Amniotic epithelial cell (primary cell): ENCODE data around the gene PDZD2.

ENCODE experiments used
- DNase-seq: peaks from one replicate; pipeline ENCODE4 v3.0.0-alpha.2; 2010; ENCODE audit warnings: low read depth

Gene PDZD2

DNA sequence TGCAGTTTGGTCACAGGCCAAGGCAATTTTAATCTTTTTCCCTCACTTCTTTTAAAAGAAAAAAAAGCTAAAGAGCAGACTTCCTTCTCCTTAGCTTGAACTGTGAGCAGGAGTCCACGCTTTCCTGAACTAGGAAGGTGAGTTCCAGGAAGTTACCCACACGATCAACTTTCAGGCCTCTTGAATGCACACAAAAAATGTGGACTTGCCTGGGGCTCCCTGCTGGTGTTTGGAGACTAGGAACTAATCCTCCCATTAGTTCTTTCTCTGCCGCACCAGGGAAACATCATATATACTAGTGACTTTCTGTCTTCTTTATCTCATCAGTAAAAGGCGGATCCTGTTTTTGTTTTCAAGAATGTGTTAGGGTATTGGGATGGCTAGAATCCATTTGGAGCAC lies 295.2 kb downstream of the PDZD2 start:
- no peak for DNase-seq

DNA sequence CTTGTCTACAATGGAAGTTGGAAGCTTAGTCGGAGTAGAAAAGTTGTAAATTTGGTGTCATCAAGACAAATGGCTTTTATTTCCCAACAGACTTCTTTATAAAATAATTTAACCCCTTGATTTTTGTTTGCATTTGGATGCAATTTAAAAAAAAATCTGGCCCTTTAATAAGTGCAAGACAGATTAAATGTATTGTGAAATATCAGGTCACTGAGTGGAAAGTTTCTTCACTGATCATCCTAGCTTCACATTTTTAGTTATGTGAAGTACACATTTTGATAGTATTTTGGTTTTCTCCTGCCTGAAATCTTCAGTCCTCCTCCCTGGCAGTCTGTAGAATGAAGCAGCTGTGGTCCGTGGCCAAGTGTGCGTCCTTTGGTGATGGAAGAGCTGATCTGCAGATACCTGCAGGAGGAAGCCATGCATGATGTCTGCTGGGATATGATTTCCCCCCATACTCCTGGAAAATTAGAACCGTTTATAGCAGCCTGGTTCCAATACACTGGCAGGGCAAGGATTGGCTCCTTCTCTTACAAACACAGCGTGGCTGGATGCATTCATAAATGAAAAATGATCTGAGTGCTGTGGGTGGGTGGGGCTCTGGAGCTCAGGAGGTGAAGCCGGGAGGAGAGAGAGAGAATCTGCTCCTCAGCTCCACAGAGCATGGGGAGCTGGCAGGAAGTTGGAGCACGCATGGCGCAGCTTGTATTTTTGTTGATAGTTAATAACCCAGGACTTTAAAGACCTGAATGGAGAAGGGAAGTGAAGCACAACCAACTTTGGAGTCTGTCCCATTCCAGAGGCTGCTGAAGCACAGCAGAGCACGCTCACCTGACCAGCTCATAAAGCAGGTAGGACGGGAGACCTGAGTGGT lies 296.8 kb downstream of the PDZD2 start:
- peak; percentile 42 for DNase-seq

DNA sequence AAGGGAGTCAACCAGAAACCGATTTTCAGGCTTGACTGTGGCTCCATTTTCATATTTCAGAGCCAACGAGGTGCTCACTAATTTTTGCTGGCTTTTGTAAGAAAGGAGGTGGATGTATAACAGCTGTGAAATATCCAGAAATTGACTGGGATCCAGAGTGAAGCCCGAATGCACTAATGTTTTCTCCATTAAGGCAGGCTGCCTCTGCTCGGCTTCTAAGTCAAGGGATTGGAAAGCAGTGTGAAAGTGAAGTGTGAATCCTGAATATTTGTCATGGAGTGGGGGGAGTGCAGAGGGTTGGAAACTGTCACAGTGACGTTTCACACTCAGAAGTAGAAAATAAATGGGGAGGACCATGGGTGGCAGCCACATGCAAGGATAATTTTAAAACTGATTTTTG lies 297.8 kb downstream of the PDZD2 start:
- DNase-seq, result no peak

DNA sequence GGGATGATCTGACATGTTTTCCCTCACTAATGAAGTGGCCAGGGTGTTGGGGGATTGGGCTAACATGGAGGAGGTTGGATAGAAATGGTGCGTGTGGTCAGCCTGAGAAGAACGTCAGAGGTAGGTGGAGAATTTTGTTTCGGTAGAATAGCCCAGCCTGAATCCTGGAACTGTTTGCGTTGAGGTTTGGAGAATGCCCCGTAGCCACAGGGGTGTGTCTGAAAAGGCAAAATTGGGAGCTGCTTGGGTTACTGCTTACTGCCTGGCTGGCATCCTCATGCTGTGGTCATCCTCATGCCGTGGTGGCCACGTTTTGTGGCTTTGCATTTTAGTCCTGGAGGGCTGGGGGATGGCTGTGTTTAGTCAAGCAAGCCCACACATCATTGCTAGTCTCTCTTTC lies 298.3 kb downstream of the PDZD2 start:
- DNase-seq, result no peak

DNA sequence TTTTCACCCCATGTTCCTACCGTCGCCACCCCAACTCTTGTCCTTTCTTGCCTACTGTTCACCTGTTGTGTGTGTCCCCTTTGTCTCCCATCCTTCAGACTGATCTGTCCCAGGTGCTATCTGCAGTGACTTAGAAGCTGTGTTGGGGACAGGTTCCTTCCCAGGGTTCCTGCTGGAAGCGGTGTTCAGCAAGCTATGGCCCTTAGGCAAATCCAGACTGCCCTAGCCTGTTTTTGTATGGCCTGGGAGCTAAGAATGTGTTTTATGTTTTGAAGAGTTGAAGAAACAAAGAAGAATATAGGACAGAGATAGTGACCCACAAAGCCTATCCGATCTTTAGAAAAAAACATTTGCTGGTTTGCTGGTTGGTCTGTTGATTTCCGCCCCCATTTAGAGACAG lies 298.8 kb downstream of the PDZD2 start:
- no peak for DNase-seq

DNA sequence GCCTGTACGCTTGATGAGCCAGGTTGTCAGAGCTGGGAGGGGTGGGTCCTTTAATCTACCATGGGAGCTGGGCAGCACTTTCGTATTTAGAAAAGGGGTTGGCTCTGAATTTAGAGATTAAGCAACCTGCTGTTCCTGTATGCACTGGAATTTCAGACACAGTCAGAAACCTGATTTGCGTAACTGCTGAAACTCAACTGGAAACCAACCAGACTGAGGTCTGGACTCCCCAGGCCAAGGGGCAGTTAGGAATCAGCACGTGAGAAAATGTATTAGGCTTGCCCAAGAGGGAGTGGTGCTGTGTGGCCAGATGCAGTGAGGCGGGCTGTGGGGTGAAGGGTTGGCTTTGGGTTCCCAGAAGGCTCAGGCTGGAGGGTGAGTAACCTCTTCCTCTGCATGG lies 300.2 kb downstream of the PDZD2 start:
- DNase-seq, result peak; percentile 77

DNA sequence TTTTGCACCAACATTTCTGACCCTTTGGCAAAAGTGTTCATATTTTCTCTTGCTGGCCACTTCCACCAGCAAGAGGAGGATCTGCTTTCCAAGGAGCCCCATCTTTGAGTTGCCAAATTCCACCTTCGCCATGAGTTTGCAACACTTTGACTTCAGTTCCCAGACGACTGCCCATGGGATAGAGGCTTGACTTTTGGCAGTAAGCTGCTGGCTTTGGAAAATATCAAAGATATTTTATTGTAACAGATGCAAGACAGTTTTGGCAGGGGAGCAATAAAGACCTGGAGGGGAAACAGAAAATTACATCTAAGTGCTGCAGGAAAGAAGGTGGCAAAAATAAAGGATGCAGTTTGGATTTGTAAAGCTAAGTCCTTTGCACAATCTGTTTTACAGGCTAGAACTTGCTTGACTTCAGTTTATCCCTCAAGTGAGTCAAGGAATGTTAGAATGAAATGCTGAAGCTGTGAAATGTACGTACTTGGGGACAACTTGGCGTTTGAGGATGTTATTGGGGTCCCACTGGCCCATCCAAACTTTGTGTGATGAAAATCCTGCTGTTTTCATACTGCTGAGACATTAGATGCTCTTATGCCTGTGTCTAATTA lies 302.3 kb downstream of the PDZD2 start:
- DNase-seq, result no peak

DNA sequence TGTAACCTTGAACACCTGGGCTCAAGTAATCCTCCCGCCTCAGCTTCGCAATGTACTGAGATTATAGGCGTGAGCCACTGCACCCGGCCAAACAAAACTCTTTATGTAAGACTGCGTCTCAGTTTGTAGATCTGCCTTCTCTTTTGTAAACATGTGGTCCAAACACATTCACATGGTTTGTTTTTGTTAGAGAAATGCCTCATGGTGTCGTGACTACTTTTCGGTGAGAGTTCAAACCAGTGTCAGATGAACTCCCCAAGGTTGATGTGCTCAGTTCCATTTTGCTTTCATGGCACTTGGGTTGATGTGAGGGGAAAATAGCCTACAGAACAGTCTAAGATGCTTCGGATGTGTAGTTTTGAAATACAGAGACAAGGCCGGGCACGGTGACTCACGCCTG lies 303.6 kb downstream of the PDZD2 start:
- no peak for DNase-seq

DNA sequence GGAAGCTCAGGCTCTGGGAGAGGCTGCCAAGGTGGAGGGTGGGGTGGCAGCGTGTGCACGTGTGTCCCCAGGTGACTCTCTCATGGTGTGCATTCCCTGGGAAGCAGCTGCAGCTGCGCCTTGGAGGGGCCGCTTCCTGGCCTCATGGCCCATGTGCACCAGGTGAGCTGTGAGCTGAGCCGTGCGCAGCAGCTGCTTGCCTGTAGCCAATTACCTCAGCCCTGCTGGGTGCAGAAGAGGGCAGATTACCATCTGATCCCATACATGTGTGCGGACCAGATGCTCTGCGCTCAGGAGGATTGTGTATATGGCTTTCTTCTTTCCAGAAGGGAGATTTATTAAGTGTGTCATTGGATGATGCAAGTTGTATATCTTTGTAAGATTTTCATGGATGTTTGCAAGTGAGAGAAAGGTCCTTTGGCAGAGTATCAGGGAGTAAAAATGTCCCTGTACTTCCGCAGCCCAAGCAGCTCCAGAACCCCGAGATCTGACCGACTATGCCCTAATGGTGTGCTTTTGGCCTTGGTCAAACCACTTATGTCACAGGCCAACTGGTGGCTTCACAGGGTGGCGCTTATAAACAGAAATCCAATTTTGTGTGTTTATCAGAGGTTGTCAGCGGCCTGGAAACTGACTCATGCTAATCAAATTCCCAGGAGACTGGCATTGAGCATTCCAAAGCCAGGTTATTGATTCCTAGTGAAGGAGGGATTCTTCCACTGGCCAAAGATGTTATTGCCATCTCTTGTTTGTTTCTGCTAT lies 305.9 kb downstream of the PDZD2 start:
- DNase-seq, result peak; percentile 24

DNA sequence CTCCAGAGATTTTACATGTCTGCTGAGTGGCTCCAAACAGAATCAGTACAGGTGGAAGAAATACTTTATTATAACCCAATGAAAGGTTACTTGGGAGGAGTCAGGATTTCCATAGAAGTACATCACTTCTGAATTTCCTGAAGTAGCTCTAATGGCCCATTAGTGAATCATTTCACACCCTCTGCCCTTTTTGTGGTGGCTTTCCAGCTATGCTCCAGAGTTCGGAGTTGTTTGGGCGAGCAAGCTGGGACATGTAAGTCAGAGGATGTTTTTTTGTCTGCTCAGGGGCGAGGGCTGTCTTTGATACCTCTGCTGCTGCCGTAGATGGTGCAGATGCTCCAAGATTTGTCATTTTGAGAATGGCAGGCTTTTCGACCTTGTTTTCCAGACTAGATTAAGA lies 309.1 kb downstream of the PDZD2 start:
- DNase-seq, result no peak

DNA sequence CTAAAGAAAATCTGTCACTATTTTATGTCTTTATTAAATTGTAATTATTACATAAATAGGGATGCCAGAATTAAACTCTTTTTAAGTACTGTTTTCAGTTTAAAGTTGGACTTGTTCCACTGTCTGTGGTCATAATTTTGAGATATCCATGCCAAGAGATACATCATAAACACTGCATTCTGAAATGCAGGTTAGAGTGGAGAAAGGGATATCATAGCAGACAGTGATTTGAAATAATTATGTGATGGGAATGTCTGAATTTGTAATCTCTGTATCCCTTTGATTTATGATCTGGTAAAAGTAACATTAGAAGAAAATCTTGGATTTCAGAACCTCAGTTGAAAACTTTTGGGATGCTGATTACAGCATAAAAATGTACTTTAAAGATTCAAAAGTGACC lies 313.1 kb downstream of the PDZD2 start:
- peak; percentile 33 for DNase-seq

DNA sequence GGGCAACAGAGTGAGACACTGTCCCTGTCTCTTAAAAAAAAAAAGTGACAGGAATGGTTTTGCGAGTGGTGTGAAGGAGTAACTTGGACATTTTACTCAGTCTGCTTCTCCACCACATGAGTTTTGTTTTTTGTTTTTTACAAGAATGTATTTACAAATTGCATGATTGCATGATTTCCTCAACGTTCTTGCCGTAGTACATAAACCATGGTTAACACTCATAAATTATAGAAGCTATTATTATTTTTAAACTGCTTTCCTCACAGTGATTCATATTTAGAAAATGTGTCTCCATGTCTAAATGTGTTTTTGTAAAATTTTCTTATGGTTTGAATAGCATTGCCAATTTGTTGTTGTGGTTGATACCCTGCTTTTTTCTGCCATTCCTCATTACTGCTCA lies 315.2 kb downstream of the PDZD2 start:
- DNase-seq, result peak; percentile 62

DNA sequence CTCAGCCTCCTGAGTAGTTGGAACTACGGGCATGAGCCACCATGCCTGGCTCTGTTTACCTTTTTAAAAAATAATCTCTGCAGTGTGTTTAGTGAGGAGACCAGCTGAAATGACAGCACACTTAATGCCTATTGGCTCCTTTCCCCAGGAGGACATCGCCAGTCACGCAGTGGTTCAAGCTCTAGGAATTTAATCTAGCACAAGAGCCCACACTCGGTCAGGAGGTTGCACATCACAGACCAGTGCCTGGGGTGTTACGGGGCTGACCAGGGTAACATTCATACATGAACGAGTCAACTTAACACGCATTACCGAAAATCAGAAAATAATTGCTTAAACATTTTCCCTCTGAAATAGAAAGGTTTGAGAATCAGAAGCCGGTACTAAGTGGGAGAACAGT lies 318.2 kb downstream of the PDZD2 start:
- DNase-seq, result peak; percentile 30

DNA sequence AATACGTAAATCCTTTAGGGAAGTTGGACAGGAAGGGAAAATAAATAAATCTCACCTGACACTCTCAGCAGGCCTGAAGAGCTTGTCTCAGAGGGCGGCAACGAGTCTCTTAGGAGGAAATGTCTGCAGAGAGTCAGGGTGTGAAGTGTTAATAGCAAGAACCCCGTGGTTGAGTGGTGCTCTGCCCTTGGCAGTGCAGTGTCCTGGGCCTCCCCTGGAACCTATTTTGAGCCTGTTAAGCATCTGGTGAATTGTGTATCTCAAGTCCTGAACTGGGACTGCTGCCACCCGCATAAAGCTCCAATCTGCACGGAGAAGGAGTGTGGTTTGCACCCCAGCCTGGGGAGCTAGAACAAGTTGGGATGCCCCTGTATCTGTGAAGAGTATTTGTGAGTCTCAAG lies 323.4 kb downstream of the PDZD2 start:
- DNase-seq, result no peak

DNA sequence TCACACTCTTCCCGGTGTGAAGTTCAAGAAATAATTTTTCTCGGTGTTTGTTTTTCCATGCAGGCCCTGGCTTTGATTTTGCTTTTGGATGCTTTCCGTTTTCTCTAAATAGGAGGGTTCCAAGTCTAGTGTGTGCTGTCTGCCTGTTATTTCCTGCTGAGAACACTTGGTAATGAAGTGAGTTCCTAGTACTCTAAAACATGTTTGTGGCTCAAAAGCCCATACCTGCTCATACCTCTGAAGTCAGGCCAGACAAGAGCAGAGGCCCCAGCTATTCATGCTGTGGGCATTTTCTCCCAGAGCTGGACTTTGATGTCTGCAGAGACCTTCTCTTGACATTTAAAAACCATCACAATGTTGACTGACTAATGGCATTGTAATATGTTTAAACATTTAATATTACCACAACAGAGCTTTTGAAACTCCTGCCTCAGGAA lies 324.0 kb downstream of the PDZD2 start:
- DNase-seq, result no peak

DNA sequence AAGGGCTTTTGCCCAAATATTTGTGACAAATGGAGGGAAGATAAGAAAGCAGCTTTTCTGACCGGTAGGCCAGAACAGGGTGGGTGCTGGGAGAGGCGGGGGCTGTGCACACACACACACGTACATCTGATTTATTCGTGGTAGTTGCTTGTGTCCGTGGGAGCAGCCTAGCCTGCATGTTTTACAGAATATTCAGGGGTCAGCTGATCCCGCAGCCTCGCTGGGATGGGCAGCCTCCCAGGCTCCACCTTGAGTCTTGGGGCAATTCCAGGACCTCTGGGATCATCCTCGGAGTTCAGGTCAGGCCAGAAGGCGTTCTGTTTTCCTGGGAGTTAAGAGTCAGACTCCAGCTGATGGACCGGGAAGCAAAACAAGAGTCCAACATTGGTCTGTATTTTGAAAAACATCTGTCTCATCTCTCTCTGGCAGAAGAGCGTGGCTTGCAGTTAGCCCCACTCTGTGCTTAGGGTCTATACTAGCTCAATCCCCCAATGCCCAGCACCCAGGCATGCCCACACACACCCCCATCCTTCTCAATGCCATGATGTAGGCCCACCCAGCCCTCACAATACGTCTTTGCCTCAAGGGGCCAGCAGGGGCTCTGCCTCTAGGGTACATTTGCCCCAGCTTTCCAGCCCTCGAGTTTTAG lies 324.6 kb downstream of the PDZD2 start:
- peak; percentile 94 for DNase-seq

DNA sequence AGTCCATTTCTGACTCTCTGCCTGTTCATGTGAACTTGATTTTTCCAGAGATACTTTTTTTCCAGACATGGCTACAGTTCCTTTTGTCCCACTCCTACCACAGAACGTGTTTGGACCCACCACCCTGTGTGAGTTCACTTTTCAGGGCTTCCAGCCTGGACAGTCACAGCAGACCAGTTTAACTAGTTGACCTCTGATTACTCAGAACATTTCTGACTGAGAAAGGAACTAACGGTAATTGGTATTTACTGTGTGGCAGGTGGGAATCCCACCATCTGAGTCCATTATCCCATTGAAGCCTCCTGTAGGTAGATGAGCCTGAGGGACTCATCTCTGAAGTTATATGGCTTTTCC lies 325.1 kb downstream of the PDZD2 start:
- DNase-seq, result no peak

DNA sequence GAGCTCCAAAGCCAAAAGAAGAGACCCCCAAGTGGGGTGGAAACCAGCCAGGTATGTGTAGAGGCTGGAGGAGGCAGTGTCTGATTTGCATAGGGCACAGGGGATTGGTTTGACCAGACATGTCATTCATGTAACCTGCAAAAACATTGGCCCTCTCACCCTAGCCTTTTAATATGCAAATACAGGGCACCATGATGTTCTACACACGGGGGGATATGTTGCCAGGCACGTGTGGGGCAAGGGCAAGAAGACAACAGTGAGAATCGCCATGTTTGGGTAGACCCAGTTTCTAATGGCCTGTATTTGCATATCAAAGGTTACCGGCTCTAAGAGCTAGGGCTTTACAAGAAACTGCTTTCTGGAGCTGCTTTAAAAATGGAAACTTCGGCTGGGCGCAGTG lies 326.3 kb downstream of the PDZD2 start:
- no peak for DNase-seq

DNA sequence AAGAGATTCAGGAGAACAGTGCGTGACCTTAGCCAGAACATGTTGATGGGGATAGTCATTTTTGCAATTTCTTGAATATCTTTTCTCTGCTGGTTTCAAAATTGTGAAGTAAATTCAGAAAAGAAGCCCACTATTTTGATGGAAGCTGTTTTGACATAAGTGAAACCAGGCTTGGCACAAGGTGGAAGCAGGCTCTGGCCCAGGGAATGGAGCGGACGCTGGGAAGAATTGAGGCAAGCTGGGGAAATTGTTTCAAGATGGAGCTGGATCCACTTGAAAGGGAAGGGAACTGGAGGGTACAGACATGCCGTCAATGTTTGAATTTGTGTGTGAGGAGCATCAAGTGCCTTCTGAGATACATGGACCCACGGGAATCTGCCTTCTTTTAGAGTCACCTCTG lies 328.0 kb downstream of the PDZD2 start:
- DNase-seq, result no peak

DNA sequence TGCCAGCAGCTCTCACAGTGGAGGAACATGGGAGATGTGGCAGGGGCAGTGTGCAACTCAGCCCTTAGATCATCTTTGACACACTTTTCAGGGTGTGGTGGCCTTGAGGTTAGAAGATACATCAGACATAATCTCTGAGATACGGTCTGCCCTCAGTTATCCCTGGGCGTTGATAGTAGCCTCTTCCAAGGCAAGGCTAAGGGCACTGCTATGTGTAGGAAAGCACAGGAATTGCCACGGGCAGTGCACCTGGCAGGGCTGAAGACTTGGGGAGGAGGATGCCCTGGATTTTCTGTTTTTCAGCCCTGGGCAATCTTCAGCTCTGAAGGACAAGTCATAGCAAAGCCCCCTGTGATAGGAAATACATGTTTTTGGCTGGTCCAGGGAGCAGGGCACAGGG lies 328.5 kb downstream of the PDZD2 start:
- no peak for DNase-seq

DNA sequence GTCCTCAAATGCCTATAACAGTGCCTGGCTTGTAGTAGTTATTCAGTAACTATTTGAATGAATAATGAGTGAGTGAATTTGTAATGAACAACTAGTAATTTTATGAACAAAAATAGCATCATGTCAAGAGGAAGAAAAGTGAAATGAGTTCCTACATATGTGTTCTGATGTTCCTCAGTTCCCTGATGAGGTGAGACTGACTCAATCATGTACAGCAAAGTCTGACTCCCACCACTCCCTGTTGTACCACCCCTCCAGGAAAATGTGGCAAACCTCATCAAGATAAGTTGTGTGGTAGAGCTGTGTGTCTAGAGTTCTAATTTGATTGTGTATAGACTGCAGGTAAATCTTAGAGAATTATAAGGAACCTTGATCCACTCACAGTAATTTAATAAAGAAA lies 333.6 kb downstream of the PDZD2 start:
- DNase-seq, result no peak

DNA sequence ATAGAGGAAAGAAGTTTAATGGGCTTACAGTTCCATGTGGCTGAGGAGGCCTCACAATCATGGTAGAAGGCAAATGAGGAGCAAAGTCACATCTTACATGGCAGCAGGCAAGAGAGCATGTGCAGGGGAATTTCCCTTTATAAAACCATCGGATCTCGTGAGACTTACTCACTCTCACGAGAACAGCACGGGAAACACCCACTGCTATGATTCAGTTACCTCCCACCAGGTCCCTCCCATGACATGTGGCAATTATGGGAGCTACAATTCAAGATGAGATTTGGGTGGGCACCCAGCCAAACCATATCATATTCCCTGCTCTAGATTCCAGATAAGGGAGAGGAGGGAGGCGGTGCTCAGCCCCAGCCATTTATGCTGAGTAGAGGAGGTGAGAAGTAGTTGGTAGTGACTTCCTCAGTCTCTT lies 336.3 kb downstream of the PDZD2 start:
- DNase-seq, result peak; percentile 61

DNA sequence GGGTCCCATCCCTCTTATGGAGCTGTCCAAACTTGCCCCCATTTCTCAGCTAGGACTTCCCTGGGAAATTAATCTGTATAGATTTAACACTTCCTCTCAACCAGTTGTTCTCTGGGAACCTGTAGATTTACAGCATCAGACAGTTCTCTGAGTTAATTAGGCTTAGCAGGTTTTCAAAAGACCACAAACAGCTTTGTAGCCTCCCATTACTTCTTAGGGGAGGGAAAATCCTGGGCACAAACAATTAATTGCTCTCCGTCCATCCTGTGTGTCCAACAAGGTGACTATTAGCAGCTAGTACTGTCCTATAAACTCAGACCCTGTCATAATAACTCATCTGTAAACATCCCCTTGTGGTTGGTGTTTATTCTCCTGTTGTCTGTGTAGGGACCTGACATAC lies 337.2 kb downstream of the PDZD2 start:
- no peak for DNase-seq
